ENCODE data around the gene MRO. TPM values are rescaled to one million over a fixed set of nuclear protein-coding genes. Genes with fewer than 3 reads are reported as not detected.

The MRO gene
- total and polyA plus RNA-seq, 2 of the 8 experiments (the other 6 are each of a cell fraction or from before 2014, with no cell fraction given): 0.65 to 1.0 TPM

DNA sequence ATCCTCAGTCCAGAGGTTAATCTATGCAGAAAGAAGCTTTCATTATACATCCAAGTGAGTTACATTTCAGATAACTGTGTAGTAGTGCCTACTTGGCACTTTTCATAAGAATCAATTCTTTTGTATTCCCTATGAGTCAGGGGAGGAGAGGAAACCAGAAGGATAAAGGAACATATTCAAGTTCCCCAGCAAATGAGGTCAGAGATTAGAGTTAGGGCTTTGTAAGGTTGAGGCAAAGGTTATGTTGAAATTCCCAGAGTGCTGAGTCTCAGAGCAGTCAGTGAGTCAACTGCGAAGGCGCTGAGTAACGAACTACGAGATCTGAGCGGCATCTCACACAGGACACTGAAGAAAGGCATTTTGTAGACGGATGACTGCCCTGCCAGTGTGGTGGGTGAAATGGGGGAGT lies 34.1 kb upstream of the MRO start:
- DNase-seq (ENCODE audit: low read depth in 1 of 2, low spot score in 2 of 2): no peak
- H2BK15ac ChIP-seq (ENCODE audit: low read length): no peak overlapping the region
- no peak overlapping the region for H3K14ac ChIP-seq (ENCODE audit: insufficient read length)
- no peak overlapping the region for H2AK5ac ChIP-seq (ENCODE audit: low read depth, low read length)
- no peak overlapping the region for H2BK20ac ChIP-seq (ENCODE audit: low read length)
- no peak for FAIRE-seq
- no peak overlapping the region for H2BK12ac ChIP-seq (ENCODE audit: low read depth, low read length)
- H3K56ac ChIP-seq (replicated peaks; ENCODE audit: insufficient read length, low read depth, low read length): no peak overlapping the region
- no peaks in the 10 kb centered on the region for H3K4me1 ChIP-seq (replicated peaks in 1 of 4; ENCODE audit: control insufficient read depth in 3 of 4, insufficient read depth in 4 of 4, low read length in 3 of 4)
- no peak overlapping the region for H3K27ac ChIP-seq (ENCODE audit: low read depth, low read length)
- no peak overlapping the region for H3K4me2 ChIP-seq (ENCODE audit: insufficient read depth in 1 of 2, low read depth in 2 of 2, low read length in 2 of 2)
- no peak overlapping the region for H2BK120ac ChIP-seq (replicated peaks; ENCODE audit: low read depth, low read length)
- peaks cover 0 to 3% of the 10 kb centered on the region in 2 experiments; a peak in 1 of 4 replicates for H3K9me3 ChIP-seq (ENCODE audit: insufficient read depth in 2 of 2, low read depth in 1 of 2, low read length in 1 of 2)
- H2AFZ ChIP-seq (ENCODE audit: low read length): no peak overlapping the region
- no peak overlapping the region for H4K91ac ChIP-seq (replicated peaks; ENCODE audit: insufficient read length, low read length)
- H3K4ac ChIP-seq (replicated peaks; ENCODE audit: insufficient read length, low read depth, low read length): no peak overlapping the region
- no peak overlapping the region for H3K9ac ChIP-seq (replicated peaks in 1 of 4; ENCODE audit: extremely low read depth in 1 of 4, low read depth in 3 of 4, low read length in 3 of 4)
- no peaks in the 10 kb centered on the region for H4K20me1 ChIP-seq (replicated peaks in 1 of 2; ENCODE audit: control insufficient read depth in 1 of 2, insufficient read depth in 2 of 2, low read length in 2 of 2)
- no peak overlapping the region for H3K4me3 ChIP-seq (ENCODE audit: extremely low read depth in 1 of 4, insufficient read depth in 2 of 4, low read depth in 3 of 4, low read length in 4 of 4)
- H2BK5ac ChIP-seq (ENCODE audit: low read depth, low read length): no peak overlapping the region
- no peaks in the 10 kb centered on the region; the same call in 1 of the 2 replicates for H3K23me2 ChIP-seq (ENCODE audit: low read depth, low read length)
- no peaks in the 10 kb centered on the region for H3K79me1 ChIP-seq (ENCODE audit: low read depth, low read length)
- no peaks in the 10 kb centered on the region for H3K36me3 ChIP-seq (ENCODE audit: control insufficient read depth in 2 of 4, insufficient read depth in 4 of 4, low read length in 3 of 4)
- H4K8ac ChIP-seq (ENCODE audit: extremely low read depth, insufficient read depth, low read length): no peak overlapping the region
- ChIA-PET CTCF (ENCODE audit: partially characterized antibody) (interaction anchor here (1.5 kb wide), 1 partner anchor 13 kb away, joined by 4 read pairs; no protein-coding TSS in a partner anchor), POLR2A (ENCODE audit: partially characterized antibody) (no interaction called here)
- H4K5ac ChIP-seq (ENCODE audit: insufficient read length, low read depth, low read length): no peak overlapping the region
- no peaks in the 10 kb centered on the region for H3K79me2 ChIP-seq (ENCODE audit: control insufficient read depth in 1 of 2, insufficient read depth in 2 of 2, low read length in 2 of 2)
- TF ChIP-seq, protein P1, sequence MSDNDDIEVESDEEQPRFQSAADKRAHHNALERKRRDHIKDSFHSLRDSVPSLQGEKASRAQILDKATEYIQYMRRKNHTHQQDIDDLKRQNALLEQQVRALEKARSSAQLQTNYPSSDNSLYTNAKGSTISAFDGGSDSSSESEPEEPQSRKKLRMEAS (IDR thresholded peaks at IDR 0.05): no peak
- no peak for TF ChIP-seq YY1 (IDR thresholded peaks at IDR 0.05; ENCODE audit: low read depth, low read length)
- no peak for TF ChIP-seq CEBPB (IDR thresholded peaks at IDR 0.05; ENCODE audit: low read depth, low read length)
- TF ChIP-seq SP4 (IDR thresholded peaks at IDR 0.05; ENCODE audit: low read length): no peak
- no peak for TF ChIP-seq CTBP2 (IDR thresholded peaks at IDR 0.05; ENCODE audit: borderline replicate concordance, insufficient read depth, insufficient read length, low read length)
- no peak for TF ChIP-seq EGR1 (IDR thresholded peaks at IDR 0.05; ENCODE audit: borderline replicate concordance, low read depth, low read length)
- TF ChIP-seq BRCA1 (IDR thresholded peaks at IDR 0.05; ENCODE audit: low read depth, low read length): no peak
- no peak for TF ChIP-seq BCL11A (IDR thresholded peaks at IDR 0.05; ENCODE audit: low read depth in 2 of 2, low read length in 2 of 2)
- TF ChIP-seq RXRA (IDR thresholded peaks at IDR 0.05; ENCODE audit: insufficient read depth, low read depth, low read length): no peak
- TF ChIP-seq TBP (IDR thresholded peaks at IDR 0.05; ENCODE audit: low read depth, low read length): no peak
- no peak for TF ChIP-seq SIN3A (conservative IDR thresholded peaks at IDR 0.05 in 1 of 2, IDR thresholded peaks at IDR 0.05 in 1 of 2; ENCODE audit: low read depth in 1 of 2, low read length in 2 of 2)
- no peak for TF ChIP-seq PHF8 (conservative IDR thresholded peaks at IDR 0.05; ENCODE audit: low read depth, low read length)
- H3K23ac ChIP-seq (ENCODE audit: insufficient read length): no peak overlapping the region
- H3K18ac ChIP-seq (ENCODE audit: extremely low read depth, low read length): no peak overlapping the region
- H3K27me3 ChIP-seq (replicated peaks in 1 of 4; ENCODE audit: control insufficient read depth in 3 of 4, extremely low read depth in 1 of 4, insufficient read depth in 3 of 4, low read length in 3 of 4): no peaks in the 10 kb centered on the region
- WGBS, 2 experiments (ENCODE audit: extremely low coverage in 1 of 2, insufficient coverage in 1 of 2, insufficient read length in 1 of 2, insufficient replicate concordance in 2 of 2, low coverage in 1 of 2, low lambda C conversion rate in 2 of 2, missing lambda C conversion rate in 1 of 2): 90% methylated on average over 6 of the region's 6 CpGs; no CpG with 5 or more reads in 1 of the 2 experiments
